ENCODE measurements around the gene SPATA7.

Gene SPATA7

DNA sequence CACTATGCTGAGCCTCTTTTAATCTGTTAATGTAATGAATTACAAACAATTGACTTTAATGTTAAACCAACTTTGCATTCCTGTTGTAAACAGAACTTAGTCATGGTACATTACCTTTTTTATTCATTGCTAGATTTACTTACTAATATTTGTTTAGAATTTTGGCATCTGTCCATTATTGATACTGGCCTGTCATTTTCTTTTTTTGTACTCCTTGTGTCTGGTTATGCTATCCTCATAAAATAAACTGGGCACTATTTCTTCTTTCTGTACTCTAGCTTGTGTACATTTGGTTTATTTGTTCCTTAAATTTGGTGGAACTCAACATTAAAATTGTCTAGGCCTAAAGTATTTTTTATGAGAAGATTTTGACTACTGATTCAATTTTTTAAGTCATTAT, 32.1 kb downstream of the SPATA7 start:
- no peak for DNase-seq (ENCODE audit: low read depth)

DNA sequence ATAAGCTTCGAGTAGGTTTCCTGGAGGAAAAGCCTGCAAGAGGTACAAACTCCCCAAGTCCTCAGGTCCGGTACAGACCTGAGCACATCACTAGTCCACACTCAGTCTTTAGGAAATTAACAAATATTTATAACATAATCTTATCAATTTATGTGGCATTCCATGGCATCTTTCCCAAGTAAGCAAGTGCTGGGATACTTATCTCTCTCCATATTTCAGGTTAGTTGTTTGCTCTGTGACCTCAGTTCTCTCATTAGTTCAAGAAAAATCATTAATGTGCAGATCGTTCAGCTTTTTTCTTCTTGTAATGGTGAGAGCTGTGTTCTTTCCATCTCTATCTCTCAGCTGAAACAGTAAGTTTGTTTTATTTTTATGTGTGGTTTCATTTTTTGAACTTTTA, 34.7 kb downstream of the SPATA7 start:
- no peak for DNase-seq (ENCODE audit: low read depth)

- no peak for DNase-seq (ENCODE audit: low read depth)
Measured at GRCh38 chr14:88421286-88421685, 35.8 kb downstream of the SPATA7 start.

DNA sequence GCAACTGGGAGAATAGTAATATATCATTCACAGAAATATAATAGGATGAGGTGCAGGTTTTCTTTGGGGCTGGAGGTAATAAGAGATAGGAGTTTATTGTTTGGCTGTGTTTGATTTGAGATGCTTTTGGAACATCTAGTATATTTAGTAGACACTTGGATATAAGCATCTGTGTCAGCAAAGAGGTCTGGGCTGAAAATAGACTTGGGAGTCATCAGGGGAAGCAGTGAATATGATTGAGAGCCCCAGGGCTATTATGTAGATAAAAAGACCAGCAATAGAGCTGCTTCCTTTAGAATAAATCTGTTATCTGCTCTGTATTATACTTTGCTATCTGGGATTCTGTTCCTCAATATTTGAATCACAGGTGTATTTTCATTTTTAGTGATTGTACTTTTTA, 36.6 kb downstream of the SPATA7 start:
- no peak for DNase-seq (ENCODE audit: low read depth)

DNA sequence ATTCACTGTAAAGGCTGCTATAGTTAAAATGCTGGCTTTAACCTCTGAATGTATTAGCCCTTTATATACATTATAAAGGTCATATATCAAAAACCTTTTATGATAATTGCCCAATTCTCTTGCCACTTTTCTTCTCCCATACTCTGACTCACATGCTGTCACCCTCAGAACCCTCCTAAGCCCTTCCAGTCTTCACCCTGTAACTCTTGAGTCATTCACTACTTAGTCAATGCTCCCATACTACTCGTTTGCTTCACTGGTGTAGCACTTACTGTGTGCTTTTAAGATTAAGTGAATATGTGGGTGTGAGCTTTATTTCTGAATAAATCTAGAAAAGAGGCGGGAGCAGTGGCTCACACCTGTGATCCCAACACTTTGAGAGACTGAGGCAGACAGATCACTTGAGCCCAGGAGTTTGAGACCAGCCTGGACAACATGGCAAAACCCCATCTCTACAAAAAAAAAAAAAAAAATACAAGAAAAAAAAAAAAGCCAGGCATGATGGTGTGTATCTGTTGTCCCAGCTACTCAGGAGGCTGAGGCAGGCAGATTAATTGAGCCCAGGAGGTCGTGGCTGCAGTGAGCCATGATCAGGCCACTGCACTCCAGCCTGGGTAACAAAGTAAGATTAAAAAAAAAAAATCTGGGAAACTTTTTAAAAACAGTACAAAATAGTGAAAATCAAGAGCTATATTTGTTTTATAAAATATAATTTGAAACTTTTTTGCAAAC, 37.6 kb downstream of the SPATA7 start:
- DNase-seq (ENCODE audit: low read depth), result no peak

- no peak for DNase-seq (ENCODE audit: low read depth)
Measured at GRCh38 chr14:88424573-88424972, 39.1 kb downstream of the SPATA7 start.

DNA sequence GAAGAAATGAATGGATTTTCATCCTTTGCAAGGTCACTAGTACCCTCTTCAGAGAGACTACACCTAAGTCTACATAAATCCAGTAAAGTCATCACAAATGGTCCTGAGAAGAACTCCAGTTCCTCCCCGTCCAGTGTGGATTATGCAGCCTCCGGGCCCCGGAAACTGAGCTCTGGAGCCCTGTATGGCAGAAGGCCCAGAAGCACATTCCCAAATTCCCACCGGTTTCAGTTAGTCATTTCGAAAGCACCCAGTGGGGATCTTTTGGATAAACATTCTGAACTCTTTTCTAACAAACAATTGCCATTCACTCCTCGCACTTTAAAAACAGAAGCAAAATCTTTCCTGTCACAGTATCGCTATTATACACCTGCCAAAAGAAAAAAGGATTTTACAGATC, 40.8 kb downstream of the SPATA7 start:
- DNase-seq (ENCODE audit: low read depth), result no peak

DNA sequence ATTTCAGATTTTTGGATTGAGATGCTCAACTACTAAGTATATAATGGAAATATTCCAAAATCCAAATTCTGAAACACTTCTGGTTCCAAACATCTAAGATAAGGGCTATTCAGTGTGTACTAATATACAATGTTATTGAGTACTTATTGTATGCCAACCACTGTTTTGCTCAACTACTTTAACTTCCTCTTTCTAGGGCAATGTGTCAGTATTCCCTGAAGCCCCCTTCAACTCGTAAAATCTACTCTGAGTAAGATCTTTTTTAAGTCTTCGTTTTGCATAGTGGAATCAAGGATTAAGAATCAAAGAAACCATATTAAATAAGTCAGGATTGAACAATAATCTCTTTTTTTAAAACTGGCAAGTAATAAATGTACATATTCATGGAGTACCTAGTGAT, 45.5 kb downstream of the SPATA7 start:
- DNase-seq (ENCODE audit: low read depth), result no peak

DNA sequence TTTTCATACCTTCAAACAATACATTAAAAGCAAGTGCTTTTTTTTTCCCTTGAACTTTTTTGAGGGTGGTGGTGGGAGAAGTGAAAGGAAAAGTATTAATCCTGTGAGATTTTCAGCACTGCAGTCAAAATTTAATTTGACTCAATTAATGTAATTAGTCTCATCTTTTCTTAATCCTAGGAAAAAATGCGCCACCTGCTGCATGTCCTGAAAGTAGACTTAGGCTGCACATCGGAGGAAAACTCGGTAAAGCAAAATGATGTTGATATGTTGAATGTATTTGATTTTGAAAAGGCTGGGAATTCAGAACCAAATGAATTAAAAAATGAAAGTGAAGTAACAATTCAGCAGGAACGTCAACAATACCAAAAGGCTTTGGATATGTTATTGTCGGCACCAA, 52.2 kb downstream of the SPATA7 start:
- no peak for DNase-seq (ENCODE audit: low read depth)

- DNase-seq (ENCODE audit: low read depth), result no peak
Measured at GRCh38 chr14:88439088-88439487, 53.6 kb downstream of the SPATA7 start.

DNA sequence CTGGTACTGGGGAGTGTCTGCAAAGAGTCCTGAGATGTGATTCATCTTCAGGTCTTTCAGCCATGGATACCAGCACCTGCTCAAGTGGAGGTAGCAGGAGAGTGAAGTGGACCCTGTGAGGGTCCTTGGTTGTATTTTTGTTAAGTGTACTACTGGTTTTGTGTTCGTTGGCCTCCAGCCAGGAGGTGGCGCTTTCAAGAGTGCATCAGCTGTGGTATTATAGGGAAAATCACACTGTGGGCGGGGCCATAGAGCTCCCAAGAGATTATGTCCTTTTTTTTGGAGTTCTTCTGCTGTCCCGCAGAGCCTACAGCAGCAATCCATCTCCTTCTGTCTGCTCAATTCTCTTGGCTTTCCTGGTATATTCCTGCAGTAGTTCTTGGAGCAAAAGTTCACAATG, 66.8 kb downstream of the SPATA7 start:
- no peak for DNase-seq (ENCODE audit: low read depth)

- no peak for DNase-seq (ENCODE audit: low read depth)
Measured at GRCh38 chr14:88454886-88455285, 69.4 kb downstream of the SPATA7 start.

GRCh38 chr14:88463318-88463717, 77.9 kb downstream of the SPATA7 start:
- DNase-seq (ENCODE audit: low read depth), result no peak

DNA sequence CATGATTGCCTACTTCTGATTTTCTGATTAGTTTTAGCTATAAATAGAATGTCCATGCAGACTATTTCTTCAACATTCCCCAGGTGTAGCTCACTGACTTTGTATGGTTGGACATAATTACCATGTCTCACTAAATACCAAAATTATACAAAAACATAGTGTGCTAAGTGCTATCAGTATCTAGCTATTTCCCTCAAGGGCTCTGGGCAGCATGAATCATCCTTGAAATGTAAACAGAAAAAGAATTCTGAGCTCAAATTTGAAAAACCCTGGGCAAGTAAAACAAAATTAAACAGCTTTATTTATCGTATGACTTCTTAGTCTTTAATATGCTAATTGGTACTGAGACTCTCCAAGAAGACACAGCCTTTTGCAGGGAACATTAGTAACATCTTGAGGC, 82.9 kb downstream of the SPATA7 start:
- DNase-seq (ENCODE audit: low read depth), result no peak

DNA sequence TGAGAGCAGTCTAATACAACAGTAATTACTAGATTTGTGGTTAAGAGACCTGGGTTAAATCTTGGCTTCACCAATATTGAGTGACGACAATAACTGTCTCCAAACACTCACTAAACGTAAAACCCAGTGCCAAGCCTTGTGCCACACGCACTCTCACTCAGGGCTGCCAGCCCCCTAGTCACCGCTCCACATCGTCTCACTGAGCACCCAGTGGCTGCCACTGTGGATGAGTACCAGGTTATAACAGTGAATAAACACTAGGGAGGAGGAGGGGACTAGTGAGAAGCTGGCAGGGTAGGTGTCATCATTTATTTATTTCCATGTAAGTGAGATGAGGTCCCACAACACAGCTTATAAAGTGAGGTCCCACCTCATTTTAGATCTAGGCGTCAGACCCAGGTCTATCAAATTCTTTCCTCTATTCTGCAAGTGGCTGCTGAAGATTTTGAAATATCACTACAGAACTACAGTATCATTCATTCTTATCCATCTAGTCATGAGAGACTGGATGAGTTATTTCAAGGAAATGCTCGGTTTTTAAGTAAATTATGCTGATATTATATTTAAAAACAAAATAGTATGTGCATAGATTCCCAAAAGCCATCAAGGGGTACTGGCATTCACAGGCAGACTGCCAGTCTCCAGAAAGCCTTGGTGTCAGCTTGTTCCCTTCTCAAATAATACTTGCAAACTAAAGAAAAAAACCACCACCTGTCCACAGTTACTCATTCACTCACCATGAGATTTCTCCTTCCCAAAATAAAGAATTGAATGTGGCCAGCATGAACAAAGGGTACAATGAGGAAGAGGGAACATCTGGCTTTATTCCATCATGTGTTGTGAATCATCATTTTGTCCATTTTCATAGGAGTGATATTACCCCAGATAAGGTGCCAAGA, 85.3 kb downstream of the SPATA7 start:
- no peak for DNase-seq (ENCODE audit: low read depth)

DNA sequence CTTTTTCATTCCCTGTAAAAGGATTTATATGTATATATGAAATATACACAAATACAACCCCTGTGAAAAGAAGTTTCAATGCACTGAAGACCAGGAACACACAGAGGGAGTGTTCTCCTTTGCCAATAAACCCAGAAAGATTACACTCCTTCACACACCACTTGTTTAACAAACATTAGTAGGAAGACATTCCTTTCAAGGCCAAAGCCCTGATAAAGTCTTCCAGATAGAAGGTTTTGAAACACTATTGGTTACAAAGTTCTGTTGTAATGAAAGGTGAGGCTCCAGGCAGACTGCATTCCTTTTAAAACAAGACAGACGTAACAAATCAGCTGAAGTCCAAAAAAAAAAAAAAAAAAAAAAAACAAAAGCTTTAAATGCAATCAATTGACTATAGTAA, 88.3 kb downstream of the SPATA7 start:
- DNase-seq (ENCODE audit: low read depth), result no peak

- no peak for DNase-seq (ENCODE audit: low read depth)
Measured at GRCh38 chr14:88476214-88476774, 90.8 kb downstream of the SPATA7 start.

DNA sequence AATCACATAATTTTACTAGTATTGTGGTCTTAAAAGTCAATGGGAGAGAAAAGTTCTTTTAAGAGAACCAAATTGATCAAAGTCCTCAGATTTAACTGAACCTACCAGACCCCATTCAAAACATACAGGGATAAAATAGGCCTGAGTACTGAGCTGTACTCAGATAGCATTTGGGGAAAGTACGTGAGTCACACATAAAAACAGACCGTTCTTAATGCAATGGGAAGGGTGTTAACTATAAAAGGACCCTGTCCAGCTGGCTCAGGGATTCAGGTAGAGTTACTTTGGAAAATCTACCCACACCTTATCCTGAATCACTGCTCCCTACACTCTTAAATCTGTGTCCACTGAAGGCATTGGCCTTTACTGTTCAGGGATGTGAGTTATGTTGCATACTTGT, 91.4 kb downstream of the SPATA7 start:
- no peak for DNase-seq (ENCODE audit: low read depth)

GRCh38 chr14:88477513-88478250, 92.2 kb downstream of the SPATA7 start:
- no peak for DNase-seq (ENCODE audit: low read depth)

- no peak for DNase-seq (ENCODE audit: low read depth)
Measured at GRCh38 chr14:88478931-88479330, 93.5 kb downstream of the SPATA7 start.

DNA sequence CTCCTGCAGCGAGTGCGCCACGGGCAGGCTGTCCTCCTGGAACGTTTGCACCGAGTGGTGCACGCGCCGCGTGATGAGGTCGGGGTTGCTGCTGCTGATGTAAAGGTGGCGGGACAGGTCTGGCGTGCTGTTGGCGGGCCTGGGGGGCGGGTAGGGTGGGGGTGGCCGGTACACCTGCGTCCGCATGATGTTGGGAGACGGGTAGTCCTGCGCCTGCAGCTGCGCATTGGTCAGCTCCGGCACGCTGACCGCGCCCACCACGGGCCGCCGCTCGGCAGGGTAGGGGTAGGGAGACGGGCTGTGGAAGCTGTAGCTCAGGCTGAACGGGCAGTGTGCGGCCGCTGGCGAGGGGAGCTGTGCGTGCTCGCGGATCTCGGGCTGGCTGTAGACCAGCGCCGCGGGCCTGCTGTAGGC, 94.1 kb downstream of the SPATA7 start:
- no peak for DNase-seq (ENCODE audit: low read depth)

- no peak for DNase-seq (ENCODE audit: low read depth)
Measured at GRCh38 chr14:88481059-88481458, 95.6 kb downstream of the SPATA7 start.
